ENCODE measurements around the gene ZBTB20.

ZBTB20 gene

GRCh38 chr3:114674036-114674435 is 473.1 kb downstream of the ZBTB20 start:
- no peak for DNase-seq (ENCODE audit: low read depth)
- no peak overlapping the region for H3K4me3 ChIP-seq (ENCODE audit: control insufficient read depth, low read depth, low read length)
- TF ChIP-seq CTCF (IDR thresholded peaks at IDR 0.05; ENCODE audit: control insufficient read depth, insufficient read depth, low read depth, low read length, missing control alignments) = no peak

- no peak for TF ChIP-seq CTCF (IDR thresholded peaks at IDR 0.05; ENCODE audit: control insufficient read depth, insufficient read depth, low read depth, low read length, missing control alignments)
- no peak for DNase-seq (ENCODE audit: low read depth)
- no peak overlapping the region for H3K4me3 ChIP-seq (ENCODE audit: control insufficient read depth, low read depth, low read length)
Measured at GRCh38 chr3:114673481-114673880, 473.6 kb downstream of the ZBTB20 start.

GRCh38 chr3:114672692-114673447 is 474.2 kb downstream of the ZBTB20 start:
- TF ChIP-seq CTCF (IDR thresholded peaks at IDR 0.05; ENCODE audit: control insufficient read depth, insufficient read depth, low read depth, low read length, missing control alignments) = no peak
- no peak for DNase-seq (ENCODE audit: low read depth)
- no peak overlapping the region for H3K4me3 ChIP-seq (ENCODE audit: control insufficient read depth, low read depth, low read length)

- no peak for DNase-seq (ENCODE audit: low read depth)
- no peak overlapping the region for H3K4me3 ChIP-seq (ENCODE audit: control insufficient read depth, low read depth, low read length)
- no peak for TF ChIP-seq CTCF (IDR thresholded peaks at IDR 0.05; ENCODE audit: control insufficient read depth, insufficient read depth, low read depth, low read length, missing control alignments)
Measured at GRCh38 chr3:114671741-114672510, 475.2 kb downstream of the ZBTB20 start.

GRCh38 chr3:114669614-114670013 is 477.5 kb downstream of the ZBTB20 start:
- no peak for DNase-seq (ENCODE audit: low read depth)
- TF ChIP-seq CTCF (IDR thresholded peaks at IDR 0.05; ENCODE audit: control insufficient read depth, insufficient read depth, low read depth, low read length, missing control alignments) = no peak
- H3K4me3 ChIP-seq (ENCODE audit: control insufficient read depth, low read depth, low read length) = no peak overlapping the region

- TF ChIP-seq CTCF (IDR thresholded peaks at IDR 0.05; ENCODE audit: control insufficient read depth, insufficient read depth, low read depth, low read length, missing control alignments) = no peak
- DNase-seq (ENCODE audit: low read depth) = no peak
- H3K4me3 ChIP-seq (ENCODE audit: control insufficient read depth, low read depth, low read length) = no peak overlapping the region
Measured at GRCh38 chr3:114668099-114668498, 479.0 kb downstream of the ZBTB20 start.
